Activated naive CD4-positive, alpha-beta T cell treated with anti-CD3 and anti-CD28 coated beads, Interleukin-2, amount 50 U/mL, for 72 hours (primary cell): ENCODE data around the gene WNT2B. TPM values are rescaled to one million over a fixed set of nuclear protein-coding genes. Genes with fewer than 3 reads are reported as not detected.

ENCODE experiments used
- total RNA-seq, 2 donors: library from RNA; stranded (reverse); gene quantifications; one replicate each; pipeline ENCODE4 v1.2.3, GENCODE V29; 2022

WNT2B gene
- total RNA-seq, 2 donors from 2014 or later: 0.11 to 0.16 TPM

Other genes starting within 250 kb of the WNT2B start
- 1 to 10 TPM; 3.4 to 5.5 TPM for gene CTTNBP2NL, start 112.8 kb upstream of the WNT2B start, total RNA-seq
- 10 to 100 TPM; 10.5 to 11.4 TPM for gene ST7L, start 110.2 kb downstream of the WNT2B start, total RNA-seq
- 100 to 1,000 TPM; 250 to 276 TPM for gene CAPZA1, start 110.9 kb downstream of the WNT2B start, total RNA-seq
- gene MOV10, start 165.7 kb downstream of the WNT2B start, total RNA-seq: 100 to 1,000 TPM in 1 of 2 donors, 10 to 100 TPM in 1; 81.5 to 122 TPM
- gene RHOC, start 198.2 kb downstream of the WNT2B start, total RNA-seq: 10 to 100 TPM; 62.4 to 81.8 TPM
- 1 to 10 TPM in 1 of 2 donors, under 1 TPM in 1; 0.46 to 1.8 TPM for gene PPM1J, start 206.4 kb downstream of the WNT2B start, total RNA-seq